Hematopoietic multipotent progenitor cell treated with erythropoietin and hydrocortisone succinate and interleukin-3 and kit ligand, for 8 days (in vitro differentiated cells): Measurements from ENCODE around the gene TRAF1.

ENCODE experiments used
- DNase-seq: peaks from one replicate; pipeline ENCODE4 v3.0.0-alpha.2; 2015

TRAF1 gene

GRCh38 chr9:120866651-120867050 lies 59.9 kb downstream of the TRAF1 start:
- no peak for DNase-seq

- no peak for DNase-seq
Observed at GRCh38 chr9:120865809-120866208, 60.8 kb downstream of the TRAF1 start.

GRCh38 chr9:120865176-120865575 lies 61.4 kb downstream of the TRAF1 start:
- DNase-seq: no peak

GRCh38 chr9:120864719-120865118 lies 61.9 kb downstream of the TRAF1 start:
- no peak for DNase-seq

GRCh38 chr9:120863833-120864232 lies 62.8 kb downstream of the TRAF1 start:
- no peak for DNase-seq

GRCh38 chr9:120862452-120862851 lies 64.1 kb downstream of the TRAF1 start:
- no peak for DNase-seq

GRCh38 chr9:120861935-120862334 lies 64.7 kb downstream of the TRAF1 start:
- no peak for DNase-seq

- no peak for DNase-seq
Observed at GRCh38 chr9:120860083-120860482, 66.5 kb downstream of the TRAF1 start.

- DNase-seq: no peak
Observed at GRCh38 chr9:120859361-120859760, 67.2 kb downstream of the TRAF1 start.

GRCh38 chr9:120857902-120858301 lies 68.7 kb downstream of the TRAF1 start:
- no peak for DNase-seq

GRCh38 chr9:120857481-120857880 lies 69.1 kb downstream of the TRAF1 start:
- DNase-seq: no peak

- no peak for DNase-seq
Observed at GRCh38 chr9:120856700-120857099, 69.9 kb downstream of the TRAF1 start.

GRCh38 chr9:120855827-120856670 lies 70.5 kb downstream of the TRAF1 start:
- no peak for DNase-seq

GRCh38 chr9:120854596-120855327 lies 71.8 kb downstream of the TRAF1 start:
- no peak for DNase-seq

- no peak for DNase-seq
Observed at GRCh38 chr9:120853198-120853597, 73.4 kb downstream of the TRAF1 start.
